Heart left ventricle (tissue), 16 donors: ENCODE data around the gene CDS1. TPM values are rescaled to one million over a fixed set of nuclear protein-coding genes. Genes with fewer than 3 reads are reported as not detected.
"Not testable (repeated sequence)": the region's sequence is repeated elsewhere in the genome, so short reads cannot be mapped to it uniquely, and the experiment has no call there.

ENCODE experiments used
- ATAC-seq, 4 donors: fragments of 200-7000 bp; cut with Tn5 transposase; one replicate each; pipeline ENCODE4 v1.9.1; 2020 to 2022; ENCODE audit warnings: moderate library complexity in 4 of 4, mild to moderate bottlenecking in 3 of 4, moderate number of reproducible peaks in 1 of 4
- DNase-seq, 5 donors: peaks; one replicate each; pipeline ENCODE4 v3.0.0-alpha.2; 2020
- H3K27ac ChIP-seq, 12 donors: fragments of 200-600 bp; sonication (generic) in 4 of 12; one replicate each; pipeline versions ENCODE4 v1.5.0 to v1.8.0; 2016 to 2022; ENCODE audit warnings: mild to moderate bottlenecking in 2 of 12
- H3K27me3 ChIP-seq, 9 donors: fragments of 200-600 bp; sonication (generic) in 2 of 9; one replicate each; pipeline versions ENCODE4 v1.5.1 to v1.8.0; 2016 to 2022; ENCODE audit warnings: mild to moderate bottlenecking in 3 of 9
- H3K36me3 ChIP-seq, 9 donors: fragments of 200-600 bp; sonication (generic) in 2 of 9; one replicate each; pipeline versions ENCODE4 v1.5.0 to v1.8.0; 2018 to 2022; ENCODE audit warnings: mild to moderate bottlenecking in 2 of 9
- H3K4me1 ChIP-seq, 12 donors: fragments of 200-600 bp; sonication (generic) in 4 of 12; one replicate each; pipeline versions ENCODE4 v1.5.0 to v1.8.0; 2016 to 2022; ENCODE audit warnings: mild to moderate bottlenecking in 3 of 12
- H3K4me3 ChIP-seq, 12 donors: fragments of 200-600 bp; sonication (generic) in 4 of 12; one replicate each; pipeline versions ENCODE4 v1.5.0 to v1.8.0; 2017 to 2022; ENCODE audit warnings: mild to moderate bottlenecking in 9 of 12, moderate library complexity in 4 of 12
- H3K9me3 ChIP-seq, 12 donors: fragments of 200-600 bp; sonication (generic) in 4 of 12; one replicate each; pipeline versions ENCODE4 v1.5.0 to v1.8.0; 2016 to 2022; ENCODE audit warnings: mild to moderate bottlenecking in 1 of 12
- CTCF ChIP-seq, 12 donors: fragments of 200-600 bp; sonication (generic) in 4 of 12; IDR thresholded peaks; one replicate each; pipeline versions ENCODE4 v1.5.0 to v1.8.0; 2018 to 2022; ENCODE audit warnings: antibody characterized with exemption in 12 of 12, mild to moderate bottlenecking in 5 of 12
- POLR2A ChIP-seq, 2 donors: fragments of 450-650 bp; IDR thresholded peaks; one replicate each; pipeline ENCODE4 v1.6.1; 2017; ENCODE audit warnings: antibody characterized with exemption in 2 of 2, mild to moderate bottlenecking in 2 of 2, moderate library complexity in 2 of 2
- WGBS, 4 donors: extraction: QIAGEN DNeasy Blood & Tissue Kit in 2 of 4; methylation state at CpG; one replicate each; pipeline versions ENCODE4 v1.1.5 to v1.1.7; 2013 to 2018; 5-methylcytosine and 5-hydroxymethylcytosine counted together
- intact Hi-C, 10 donors: fragments of 100-400 bp; cut with DNase I; formaldehyde crosslinking; loops; one replicate each; pipeline versions ENCODE4 v1.11.1 to v1.14.2; 2022
- polyA plus RNA-seq, 2 donors: library from polyadenylated mRNA; stranded (reverse); fragments of 200-250 nt; gene quantifications; one replicate each; pipeline ENCODE4 v1.2.3, GENCODE V29; 2013
- total RNA-seq, 9 donors: library from RNA; depleted of rRNA in 2 of 9; stranded (reverse); fragments of >200 nt in 2 of 9; fragmentation: NEBNext Ultra II Directional in 3 of 9; extraction: Animal tissue kit (Norgen Biotek cat#: 25700) in 3 of 9; gene quantifications; one replicate each; pipeline versions ENCODE4 v1.1.0 to v1.2.4, GENCODE V29; 2016 to 2023
- donor health status: ischemic (EF 13 %, LVEDD 7.1; RV severe dilation, severe dysfunction).
- donor health status: healthy with polysubstance abuse.
- donor health status: DM: no; HTN: yes; CAD: no.
- donor health status: DM: no; HTN: no; CAD: no.
- donor health status: ischemic (EF 25% LVEDD 6.9; RV normal size, moderate dysfunction).
- donor health status: ischemic (EF 25% LVEDD 5.7; RV mildly dilated, moderate dysfunction).
- donor health status: healthy.
- donor health status: DM: yes; HTN: yes; CAD: no.
- donor health status: ischemic (EF 35%, LVEDD 5.7; RV mildly dilated, moderate dysfunction).
- donor health status: nonischemic (EF 11% LVEDD 7.7; RV severe dilation, severe dysfunction).
- donor health status: DM: yes; HTN: yes; CAD: no.
- donor health status: PGD.
- donor health status: ischemic (EF 29% LVEDD 5.4; RV normal size, mild dysfunction).
- donor health status: nonischemic (EF 23%, LVEDD 6.1; RV moderate dilation, normal function).

The CDS1 gene
- total and polyA plus RNA-seq, 11 donors: 0.15 to 1.7 (median 0.44) TPM

- no peak for TF ChIP-seq CTCF (IDR thresholded peaks at IDR 0.05)
- no peak for TF ChIP-seq POLR2A (IDR thresholded peaks at IDR 0.05)
- H3K4me1 ChIP-seq: peaks cover 0 to 11% (median 0%) of the 10 kb centered on the region in 12 donors
- no peaks in the 10 kb centered on the region for H3K27me3 ChIP-seq
- no peak for DNase-seq
- no peak overlapping the region for H3K27ac ChIP-seq
- no peaks in the 10 kb centered on the region for H3K36me3 ChIP-seq
- H3K9me3 ChIP-seq: no peaks in the 10 kb centered on the region
- 84 to 91% (median 88%) methylated on average over 4 of the region's 4 CpGs for WGBS, 4 donors
- intact Hi-C loops: no loop called here
- ATAC-seq: no peak
- no peak overlapping the region for H3K4me3 ChIP-seq
Measured at GRCh38 chr4:84652478-84652877, 69.6 kb downstream of the CDS1 start.

- no peak for TF ChIP-seq CTCF (IDR thresholded peaks at IDR 0.05)
- TF ChIP-seq POLR2A (IDR thresholded peaks at IDR 0.05): no peak
- no peak overlapping the region for H3K27ac ChIP-seq
- peaks cover 0 to 3% (median 0%) of the 10 kb centered on the region in 9 donors for H3K36me3 ChIP-seq
- no peaks in the 10 kb centered on the region for H3K27me3 ChIP-seq
- no peaks in the 10 kb centered on the region for H3K4me1 ChIP-seq
- DNase-seq (no peak), ATAC-seq (no peak)
- no peaks in the 10 kb centered on the region for H3K9me3 ChIP-seq
- no peak overlapping the region for H3K4me3 ChIP-seq
- WGBS, 4 donors: 91 to 99% (median 96%) methylated on average over 3 of the region's 3 CpGs
- intact Hi-C loops: no loop called here
Measured at GRCh38 chr4:84660606-84661005, 77.7 kb downstream of the CDS1 start.

GRCh38 chr4:84661191-84661939 is 78.4 kb downstream of the CDS1 start:
- Histone ChIP-seq H3K4me1 (no peaks in the 10 kb centered on the region), H3K36me3 (peaks cover 0 to 10% (median 0%) of the 10 kb centered on the region in 9 donors), H3K27me3 (no peaks in the 10 kb centered on the region), H3K4me3 (no peak overlapping the region), H3K9me3 (peaks cover 0 to 1% (median 0%) of the 10 kb centered on the region in 12 donors), H3K27ac (no peak overlapping the region)
- WGBS, 4 donors: 49 to 60% (median 53%) methylated on average over 4 of the region's 4 CpGs
- ATAC-seq (no peak), DNase-seq (no peak)
- intact Hi-C loops: no loop called here
- TF ChIP-seq POLR2A (IDR thresholded peaks at IDR 0.05) (no peak), CTCF (IDR thresholded peaks at IDR 0.05) (no peak)

- H3K4me3 ChIP-seq, H3K27ac ChIP-seq, intact Hi-C loops, ATAC-seq, H3K4me1 ChIP-seq, H3K9me3 ChIP-seq, H3K27me3 ChIP-seq, DNase-seq: not testable (repeated sequence)
- peaks cover 0 to 38% (median 23%) of the 10 kb centered on the region in 9 donors for H3K36me3 ChIP-seq
- WGBS, 4 donors: 94 to 99% (median 98%) methylated on average over 3 to 19 of the region's 19 CpGs
Measured at GRCh38 chr4:84664767-84665166, 81.8 kb downstream of the CDS1 start.
